Astrocyte of the spinal cord (primary cell): ENCODE measurements around the gene MCOLN2.
"Not testable (repeated sequence)": the region's sequence is repeated elsewhere in the genome, so short reads cannot be mapped to it uniquely, and the experiment has no call there.

Experiments
- DNase-seq: peaks from one replicate; pipeline ENCODE4 v3.0.0; 2011; ENCODE audit warnings: low read depth, low spot score
- H3K4me3 ChIP-seq: 2 replicates; pipeline ENCODE4 v1.5.1; 2011; ENCODE audit warnings: low read depth, mild to moderate bottlenecking, low read length, moderate library complexity
- CTCF ChIP-seq: IDR thresholded peaks from 2 replicates; pipeline ENCODE4 v1.5.1; 2012; ENCODE audit warnings: low read depth, mild to moderate bottlenecking, low read length, inconsistent platforms
- in situ Hi-C: cut with HindIII; loops from 2 replicates; pipeline ENCODE4 v1.10.0; 2017; ENCODE audit warnings: low sequenced_read_pairs

The MCOLN2 gene

GRCh38 chr1:84913555-84913892 lies 83.4 kb downstream of the MCOLN2 start:
- no peak for DNase-seq
- no peak for TF ChIP-seq CTCF
- H3K4me3 ChIP-seq = no peak overlapping the region
- in situ Hi-C loops = no loop called here

- no peak overlapping the region for H3K4me3 ChIP-seq
- in situ Hi-C loops = no loop called here
- no peak for DNase-seq
- TF ChIP-seq CTCF = no peak
Observed at GRCh38 chr1:84912726-84913554, 84.0 kb downstream of the MCOLN2 start.

- H3K4me3 ChIP-seq, in situ Hi-C loops, DNase-seq: not testable (repeated sequence)
Observed at GRCh38 chr1:84908746-84909464, 88.0 kb downstream of the MCOLN2 start.

GRCh38 chr1:84907095-84907827 lies 89.7 kb downstream of the MCOLN2 start:
- no peak for TF ChIP-seq CTCF
- in situ Hi-C loops = no loop called here
- H3K4me3 ChIP-seq = no peak overlapping the region
- no peak for DNase-seq

- in situ Hi-C loops, DNase-seq, H3K4me3 ChIP-seq: not testable (repeated sequence)
Observed at GRCh38 chr1:84902727-84903126, 94.2 kb downstream of the MCOLN2 start.

- TF ChIP-seq CTCF = no peak
- in situ Hi-C loops = no loop called here
- H3K4me3 ChIP-seq = no peak overlapping the region
- DNase-seq = no peak
Observed at GRCh38 chr1:84899969-84900368, 96.9 kb downstream of the MCOLN2 start.

GRCh38 chr1:84896279-84896678 lies 100.6 kb downstream of the MCOLN2 start:
- in situ Hi-C loops = no loop called here
- no peak overlapping the region for H3K4me3 ChIP-seq
- no peak for TF ChIP-seq CTCF
- DNase-seq = no peak
